HG03457 (cell line): ENCODE results near the gene PGS1.
"Not testable (repeated sequence)": the region's sequence is repeated elsewhere in the genome, so short reads cannot be mapped to it uniquely, and the experiment has no call there.

Experiments used
- ATAC-seq: cut with Tn5 transposase; IDR thresholded peaks from one replicate; pipeline ENCODE4 v1.9.1; 2021; ENCODE audit warnings: moderate number of reproducible peaks; ENCODE audit not compliant: unreplicated experiment

Gene PGS1

DNA sequence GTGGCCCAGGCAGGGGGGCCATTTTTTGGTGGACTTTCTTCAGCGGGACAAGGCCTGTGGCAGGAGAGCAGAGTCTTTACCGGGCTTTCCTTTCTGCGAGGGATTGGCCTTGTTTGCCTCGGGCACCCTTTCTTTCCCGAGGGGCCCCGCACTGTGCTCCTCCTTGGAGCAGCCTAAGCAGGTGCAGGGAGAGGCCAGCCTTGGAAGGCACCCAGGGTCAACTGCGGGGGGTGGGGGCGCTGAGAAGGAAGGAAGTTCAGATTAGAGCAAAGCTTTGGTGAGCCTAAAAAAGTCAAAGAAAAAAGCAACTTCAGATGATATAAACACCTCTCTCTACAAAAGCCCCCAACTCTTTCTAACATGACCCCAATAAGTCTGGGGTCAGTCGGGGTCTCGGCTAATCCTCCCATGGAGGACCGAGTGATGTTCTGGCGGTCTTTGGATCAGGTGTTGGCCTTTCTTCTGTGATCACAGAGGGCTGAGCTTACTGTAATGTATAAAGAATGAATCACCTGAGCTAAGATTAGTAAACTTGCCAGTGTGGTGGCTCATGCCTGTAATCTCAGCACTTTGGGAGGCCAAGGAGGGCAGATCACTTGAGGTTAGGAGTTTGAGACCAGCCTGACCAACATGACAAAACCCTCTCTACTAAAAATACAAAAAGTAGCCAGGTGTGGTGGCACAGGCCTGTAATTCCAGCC lies 63.0 kb downstream of the PGS1 start:
- ATAC-seq, result no peak

DNA sequence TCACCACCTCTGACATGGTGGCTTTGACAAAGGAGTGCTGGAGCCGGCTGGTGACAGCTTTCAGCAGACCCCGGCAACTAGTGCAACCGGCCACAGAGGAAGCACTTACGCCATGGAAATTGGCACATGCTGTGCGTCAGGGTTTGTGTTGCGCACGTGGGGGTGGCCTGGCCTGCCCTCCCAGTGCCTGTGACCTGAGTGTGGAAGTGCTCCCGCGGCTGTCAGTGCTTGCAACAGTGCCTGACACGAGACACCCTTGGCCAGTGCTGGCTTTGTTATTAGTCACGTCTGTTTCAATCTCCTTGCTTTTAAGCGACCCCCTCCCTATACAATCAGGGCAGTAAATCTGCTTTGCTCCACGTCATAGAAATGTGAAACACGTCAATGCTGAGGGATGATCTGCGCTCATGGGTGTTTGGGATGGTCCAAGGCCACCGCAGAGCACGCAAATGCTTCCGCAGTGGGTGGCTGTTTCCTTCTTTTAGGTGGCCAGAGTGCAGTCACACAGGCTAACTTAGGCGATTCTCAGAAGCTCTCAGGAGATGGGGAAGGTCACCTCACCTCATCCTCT lies 64.3 kb downstream of the PGS1 start:
- no peak for ATAC-seq

DNA sequence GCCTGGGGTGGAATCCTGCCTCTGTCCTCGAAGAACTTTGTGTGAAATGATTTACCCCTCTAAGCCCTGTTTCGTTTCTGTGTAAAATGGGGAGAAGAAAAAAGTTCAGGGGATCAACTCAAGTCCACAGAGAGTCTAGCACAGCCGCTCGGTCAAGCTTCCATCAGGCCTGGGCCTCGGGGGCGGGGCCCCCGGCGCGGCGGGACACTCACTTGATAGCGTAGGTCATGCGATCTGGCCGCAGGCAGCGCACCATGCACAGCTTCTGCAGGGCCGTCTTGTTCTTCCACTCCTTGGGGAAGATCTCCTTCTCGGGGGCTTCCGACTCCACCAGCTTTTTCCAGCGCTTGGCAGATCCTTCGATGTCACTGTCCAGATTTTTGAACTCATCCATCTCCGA lies 65.9 kb downstream of the PGS1 start:
- ATAC-seq, result no peak

- ATAC-seq, result no peak
Observed at GRCh38 chr17:78446833-78447232, 68.4 kb downstream of the PGS1 start.

DNA sequence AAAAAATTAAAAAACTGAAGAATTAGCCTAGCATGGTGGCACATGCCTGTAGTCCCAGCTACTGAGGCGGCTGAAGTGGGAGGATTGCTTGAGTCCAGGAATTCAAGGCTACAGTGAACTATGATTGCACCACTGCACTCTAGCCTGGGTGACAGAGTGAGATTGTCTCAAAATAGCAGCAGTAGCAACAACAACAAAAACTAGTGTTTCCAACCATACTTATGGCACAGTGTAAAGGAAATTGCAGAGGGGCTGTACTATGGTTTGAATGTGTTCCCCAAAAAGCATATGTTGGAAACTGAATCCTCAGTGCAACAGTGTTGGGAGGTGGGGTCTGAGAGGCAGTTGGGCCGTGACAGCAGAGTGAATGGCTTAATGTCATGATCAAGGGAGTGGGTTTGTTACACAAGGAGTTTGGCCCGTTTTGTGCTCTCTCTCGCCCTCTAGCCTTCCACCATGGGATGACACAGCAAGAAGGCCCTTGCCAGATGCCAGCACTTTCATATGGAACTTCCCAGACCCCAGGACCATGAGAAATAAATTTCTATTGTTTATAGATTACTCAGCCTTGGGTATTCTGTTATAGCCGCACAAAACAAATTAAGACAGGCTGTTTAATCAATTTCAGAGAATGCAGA lies 70.0 kb downstream of the PGS1 start:
- ATAC-seq, result no peak

GRCh38 chr17:78449983-78450595 lies 71.6 kb downstream of the PGS1 start:
- ATAC-seq, result no peak

- ATAC-seq, result no peak
Observed at GRCh38 chr17:78450696-78451345, 72.4 kb downstream of the PGS1 start.

DNA sequence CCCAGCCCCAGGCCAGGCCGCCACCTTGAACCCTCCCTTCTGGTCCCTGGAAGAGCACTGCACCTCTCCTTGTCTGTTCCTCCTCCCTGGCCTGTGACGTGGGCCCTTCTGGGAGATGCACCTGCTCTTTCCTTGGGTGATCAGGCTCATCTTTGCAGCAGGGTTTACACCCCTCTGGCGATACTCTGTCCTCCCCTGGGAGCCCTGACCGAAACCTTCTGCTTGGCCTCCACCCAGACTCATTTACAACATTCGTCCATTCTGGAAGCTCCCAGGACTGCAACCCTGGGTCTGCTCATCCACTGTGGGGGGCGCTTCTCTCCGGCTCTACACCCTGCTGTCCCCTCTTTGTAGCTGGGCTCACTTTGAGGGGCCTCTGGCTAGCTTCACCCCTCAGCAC lies 73.3 kb downstream of the PGS1 start:
- ATAC-seq, result no peak

- no peak for ATAC-seq
Observed at GRCh38 chr17:78454346-78454745, 75.9 kb downstream of the PGS1 start.

- no peak for ATAC-seq
Observed at GRCh38 chr17:78458091-78458490, 79.6 kb downstream of the PGS1 start.

GRCh38 chr17:78458736-78459335 lies 80.4 kb downstream of the PGS1 start:
- ATAC-seq, result no peak

- no peak for ATAC-seq
Observed at GRCh38 chr17:78459696-78460095, 81.2 kb downstream of the PGS1 start.

GRCh38 chr17:78460176-78460675 lies 81.8 kb downstream of the PGS1 start:
- ATAC-seq, result no peak

DNA sequence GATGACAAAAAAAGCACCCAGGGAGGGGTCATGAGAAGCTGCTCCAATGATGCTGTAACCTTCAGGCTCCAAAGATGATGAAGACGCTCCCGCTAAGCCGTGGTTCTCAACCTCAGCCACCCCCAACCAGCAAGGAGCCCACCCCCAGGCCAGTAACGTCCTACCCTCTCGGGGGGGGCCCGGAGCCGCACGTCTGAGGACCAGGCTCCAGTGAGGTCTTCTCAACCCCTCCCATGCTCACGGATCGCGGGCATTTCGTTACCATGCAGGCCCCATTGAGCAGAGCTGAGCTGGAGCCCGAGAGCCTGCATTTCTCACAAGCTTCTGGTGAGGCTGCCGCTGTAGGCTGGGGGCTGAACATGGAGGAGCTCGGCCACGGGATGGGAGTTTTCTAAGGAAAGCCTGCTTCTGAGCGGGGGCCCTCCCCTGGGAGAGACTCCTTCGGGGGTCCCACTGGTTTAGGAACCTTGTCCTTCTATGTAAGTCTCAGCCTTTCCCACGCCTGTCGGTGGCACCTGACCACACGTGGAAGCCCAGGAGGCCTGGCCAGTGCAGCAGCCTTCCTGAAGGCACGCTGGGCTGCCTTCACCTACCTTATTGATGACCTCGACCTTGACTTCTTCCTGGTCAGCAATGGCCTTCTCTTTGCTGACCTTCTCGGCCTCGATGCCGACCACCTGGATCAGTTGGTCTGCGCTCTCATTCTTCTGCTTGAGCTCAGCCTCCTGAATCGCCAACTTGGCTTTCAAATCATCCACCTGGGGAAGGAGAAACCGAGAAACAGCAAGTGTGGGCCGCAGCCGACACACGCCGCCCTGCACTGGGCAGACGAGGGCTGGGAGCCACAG lies 82.7 kb downstream of the PGS1 start:
- ATAC-seq, result no peak

- no peak for ATAC-seq
Observed at GRCh38 chr17:78461799-78462053, 83.3 kb downstream of the PGS1 start.

GRCh38 chr17:78462148-78462547 lies 83.7 kb downstream of the PGS1 start:
- ATAC-seq, result no peak

DNA sequence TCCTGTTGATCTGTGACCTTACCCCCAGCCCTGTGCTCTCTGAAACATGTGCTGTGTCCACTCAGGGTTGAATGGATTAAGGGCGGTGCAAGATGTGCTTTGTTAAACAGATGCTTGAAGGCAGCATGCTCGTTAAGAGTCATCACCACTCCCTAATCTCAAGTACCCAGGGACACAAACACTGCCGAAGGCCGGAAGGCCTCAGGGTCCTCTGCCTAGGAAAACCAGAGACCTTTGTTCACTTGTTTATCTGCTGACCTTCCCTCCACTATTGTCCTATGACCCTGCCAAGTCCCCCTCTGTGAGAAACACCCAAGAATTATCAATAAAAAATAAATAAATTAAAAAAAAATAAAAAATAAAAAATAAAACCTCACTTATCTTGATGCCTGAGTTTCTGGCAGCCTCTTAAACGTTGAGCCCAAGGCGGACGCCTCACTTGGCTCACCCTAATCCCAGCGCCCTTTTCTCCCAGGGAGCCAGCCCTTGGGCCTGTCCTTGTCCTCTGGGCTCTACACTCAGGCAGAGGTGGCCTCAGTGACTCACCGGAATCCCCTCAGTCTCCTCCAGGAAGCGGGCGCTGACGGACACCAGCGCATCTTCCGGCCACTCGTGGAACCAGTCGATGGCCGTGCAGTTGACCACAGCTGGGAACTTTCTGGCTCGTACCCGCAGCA lies 87.8 kb downstream of the PGS1 start:
- ATAC-seq, result not testable (repeated sequence)

DNA sequence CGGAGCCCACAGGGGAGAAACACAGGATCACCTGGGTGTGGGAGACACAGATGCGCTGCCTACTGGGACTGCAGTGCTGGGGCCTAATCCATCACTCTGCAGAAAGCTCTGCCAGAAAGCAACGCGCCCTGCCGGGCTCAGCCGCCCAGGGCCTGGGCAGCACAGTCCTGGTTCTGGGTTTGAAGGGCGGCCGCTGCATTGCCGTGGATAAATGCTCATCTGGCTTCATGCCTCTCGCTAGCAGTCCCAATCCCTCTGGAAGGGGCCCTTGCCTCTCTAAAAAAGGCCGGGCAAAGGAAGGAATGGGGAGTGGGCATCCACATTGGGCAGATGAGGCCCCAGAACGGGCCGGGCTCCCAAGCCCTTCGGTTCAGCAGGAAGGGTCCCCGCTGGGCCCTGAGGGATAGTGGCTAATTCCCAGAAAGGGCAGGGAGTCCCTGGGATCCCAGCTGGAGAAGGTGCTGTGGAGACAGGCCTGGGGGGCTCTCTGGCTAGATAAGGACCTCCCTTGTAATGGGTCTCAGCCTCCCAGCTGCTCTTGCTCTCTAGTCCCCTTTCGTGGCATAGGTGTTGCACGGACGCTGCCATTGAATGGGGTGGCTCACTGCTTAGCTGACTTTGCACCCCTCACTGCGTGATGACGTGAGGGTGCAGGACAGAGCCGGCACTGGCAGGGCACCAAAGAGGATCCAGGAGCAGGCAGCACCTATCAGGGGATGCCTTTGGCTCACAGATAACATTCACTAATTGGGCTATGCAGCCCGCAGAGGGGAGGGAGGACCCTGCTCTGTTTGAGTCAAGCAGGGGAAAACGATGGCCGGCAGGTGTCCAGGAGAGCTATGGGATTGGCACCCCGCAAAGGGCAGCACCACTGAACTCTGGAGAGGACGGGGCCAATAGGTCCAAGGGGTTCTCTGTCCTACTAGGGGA lies 88.6 kb downstream of the PGS1 start:
- no peak for ATAC-seq

DNA sequence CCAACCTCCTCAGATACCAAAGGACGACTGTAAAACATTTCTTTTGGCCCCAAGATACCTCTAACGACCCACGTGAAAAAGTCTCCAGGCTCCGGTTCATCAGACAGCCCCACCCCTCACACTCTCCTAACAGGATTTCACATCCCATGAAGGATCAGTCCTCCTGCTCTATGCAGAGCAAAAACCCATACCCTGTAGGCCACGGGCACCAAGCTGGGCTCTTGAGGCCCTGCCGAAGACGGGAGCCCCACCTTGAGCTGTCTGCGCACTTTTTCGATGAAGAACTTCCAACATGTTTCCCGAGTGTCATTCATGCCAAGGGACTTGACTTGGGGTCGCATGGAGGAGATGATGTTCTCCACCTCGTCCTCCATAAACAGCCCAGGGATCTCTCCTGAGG lies 89.9 kb downstream of the PGS1 start:
- ATAC-seq, result no peak
